ENCODE data around the gene TCF7L2.

TCF7L2 gene

DNA sequence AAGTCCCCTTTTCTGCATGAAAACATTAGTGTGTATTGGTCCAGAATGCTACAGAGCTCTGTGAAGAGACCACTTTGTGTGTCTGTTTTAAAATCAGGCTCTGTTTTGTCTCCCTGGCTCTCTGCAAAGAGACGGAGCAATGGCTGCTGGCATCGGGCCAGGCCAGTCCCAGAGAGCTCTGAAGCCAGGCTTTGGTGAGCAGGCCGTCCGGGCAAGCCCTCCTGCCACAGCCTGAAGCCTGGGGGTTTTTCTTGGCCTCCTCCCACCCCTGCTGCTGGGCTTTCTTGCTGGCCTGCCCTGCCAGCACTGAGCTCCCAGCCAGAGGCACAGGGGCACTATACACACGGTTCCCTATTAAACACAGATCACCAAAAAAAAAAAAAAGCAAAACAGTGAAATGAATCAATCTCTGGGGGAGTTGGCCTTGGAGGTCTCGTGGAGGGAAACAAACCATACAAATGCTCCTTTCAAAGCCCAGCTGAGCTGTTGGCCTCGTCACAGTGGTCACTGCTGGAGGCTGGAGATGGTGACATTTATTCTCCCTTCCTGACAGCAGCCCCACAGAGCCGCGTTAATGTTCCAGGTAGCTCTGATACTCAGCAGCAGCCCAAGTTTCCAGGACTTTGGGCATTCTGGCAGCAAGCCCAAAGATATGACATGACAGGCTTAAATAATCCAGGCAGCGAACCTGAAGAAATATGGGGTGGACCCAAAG is 237.2 kb downstream of the TCF7L2 start:
- no peak for DNase-seq

DNA sequence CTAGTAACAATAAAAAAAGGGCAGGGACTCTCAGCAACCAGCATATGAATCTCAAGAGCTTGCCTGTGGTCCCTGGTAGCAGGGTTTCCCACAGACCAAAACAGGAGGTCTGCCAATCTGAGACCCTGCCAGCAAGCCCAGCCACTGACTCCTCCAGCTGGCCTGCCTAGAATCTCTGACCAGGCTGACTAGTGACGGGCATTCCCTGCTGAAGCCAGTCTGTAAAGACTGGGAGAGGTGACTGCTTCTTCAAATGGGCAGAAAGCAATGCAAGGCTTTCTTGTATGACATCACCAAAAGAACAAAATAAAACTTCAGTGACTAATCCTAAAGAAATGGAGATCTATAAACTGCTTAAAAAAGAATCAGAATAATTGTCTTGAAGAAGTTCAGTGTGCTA is 249.4 kb downstream of the TCF7L2 start:
- no peak for DNase-seq

GRCh38 chr10:113202011-113202410 is 252.0 kb downstream of the TCF7L2 start:
- DNase-seq: no peak

GRCh38 chr10:113207924-113208323 is 257.9 kb downstream of the TCF7L2 start:
- no peak for DNase-seq

- no peak for DNase-seq
Observed at GRCh38 chr10:113213035-113213434, 263.0 kb downstream of the TCF7L2 start.

DNA sequence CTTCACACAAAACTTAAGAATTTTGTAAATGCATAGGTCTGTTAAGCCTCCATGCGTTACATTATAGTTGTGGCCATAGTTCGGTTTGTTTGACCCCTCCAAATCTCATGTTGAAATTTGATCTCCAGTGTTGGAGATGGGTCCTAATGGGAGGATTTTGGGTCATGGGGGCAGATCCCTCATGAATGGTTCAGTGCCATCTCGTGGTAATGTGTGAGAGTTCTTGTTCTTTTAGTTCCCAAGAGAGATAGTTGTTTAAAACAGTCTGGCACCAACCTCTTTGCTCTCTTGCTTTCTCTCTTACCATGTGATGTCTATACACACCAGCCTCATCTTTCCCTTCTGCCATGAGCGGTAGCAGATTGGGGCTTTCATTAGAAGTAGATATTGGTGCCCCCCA is 264.3 kb downstream of the TCF7L2 start:
- no peak for DNase-seq

DNA sequence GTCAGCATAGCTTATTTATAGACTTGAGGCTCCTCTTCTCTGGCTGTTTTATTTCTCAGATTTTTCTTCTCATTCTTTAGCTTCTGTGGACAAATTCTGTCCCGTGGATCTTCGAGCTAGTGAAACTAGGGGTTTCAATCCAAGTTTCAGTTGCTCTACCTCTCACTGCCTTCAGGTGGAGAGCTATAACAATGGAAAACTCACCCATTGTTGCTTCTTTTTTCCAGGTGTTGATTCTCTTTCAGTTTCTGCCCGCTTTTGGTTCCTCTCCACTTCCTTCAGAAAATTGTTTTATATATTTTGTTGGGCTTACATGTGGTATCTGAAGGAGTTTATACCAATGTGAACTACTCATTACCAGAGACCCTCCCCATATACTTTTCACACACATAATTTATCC is 266.1 kb downstream of the TCF7L2 start:
- DNase-seq: no peak
